ENCODE results near the gene ZEB2. TPM values are rescaled to one million over a fixed set of nuclear protein-coding genes. Genes with fewer than 3 reads are reported as not detected.

The ZEB2 gene
- total RNA-seq, 1 donor from 2014 or later, result 111 TPM

GRCh38 chr2:144468823-144469595, 50.9 kb downstream of the ZEB2 start:
- Mint-ChIP-seq H3K27ac (peak overlapping the region; percentile 54), H3K9me3 (no peaks in the 10 kb centered on the region), H3K36me3 (peaks cover 1% of the 10 kb centered on the region), H3K4me3 (no peak overlapping the region), H3K27me3 (ENCODE audit: low read depth) (no peaks in the 10 kb centered on the region), H3K4me1 (peaks cover 22% of the 10 kb centered on the region)
- no peak for DNase-seq (ENCODE audit: low spot score in 2 of 2, unreplicated experiment in 2 of 2)
- TF ChIP-seq CTCF (IDR thresholded peaks at IDR 0.05; ENCODE audit: unreplicated experiment), result no peak

GRCh38 chr2:144467502-144468137, 52.3 kb downstream of the ZEB2 start:
- no peaks in the 10 kb centered on the region for H3K27me3 Mint-ChIP-seq (ENCODE audit: low read depth)
- no peak overlapping the region for H3K4me3 Mint-ChIP-seq
- H3K27ac Mint-ChIP-seq, result peak overlapping the region; percentile 70

GRCh38 chr2:144466637-144467036, 53.3 kb downstream of the ZEB2 start:
- H3K9me3 Mint-ChIP-seq, result no peaks in the 10 kb centered on the region
- H3K4me3 Mint-ChIP-seq, result no peak overlapping the region

More at GRCh38 chr2:144467502-144468137, 52.3 kb downstream of the ZEB2 start:
- peaks cover 6% of the 10 kb centered on the region for H3K36me3 Mint-ChIP-seq
- no peak for DNase-seq (ENCODE audit: low spot score in 2 of 2, unreplicated experiment in 2 of 2)
- H3K9me3 Mint-ChIP-seq, result no peaks in the 10 kb centered on the region
- TF ChIP-seq CTCF (IDR thresholded peaks at IDR 0.05; ENCODE audit: unreplicated experiment), result no peak
- H3K4me1 Mint-ChIP-seq, result peaks cover 22% of the 10 kb centered on the region

GRCh38 chr2:144465749-144466148, 54.2 kb downstream of the ZEB2 start:
- Mint-ChIP-seq H3K4me1 (peaks cover 38% of the 10 kb centered on the region), H3K27me3 (ENCODE audit: low read depth) (no peaks in the 10 kb centered on the region), H3K27ac (no peak overlapping the region), H3K9me3 (no peaks in the 10 kb centered on the region), H3K4me3 (no peak overlapping the region), H3K36me3 (peaks cover 6% of the 10 kb centered on the region)
- TF ChIP-seq CTCF (IDR thresholded peaks at IDR 0.05; ENCODE audit: unreplicated experiment), result no peak
- no peak for DNase-seq (ENCODE audit: low spot score in 2 of 2, unreplicated experiment in 2 of 2)

More at GRCh38 chr2:144466637-144467036, 53.3 kb downstream of the ZEB2 start:
- Mint-ChIP-seq H3K4me1 (peaks cover 31% of the 10 kb centered on the region), H3K36me3 (peaks cover 6% of the 10 kb centered on the region), H3K27me3 (ENCODE audit: low read depth) (no peaks in the 10 kb centered on the region), H3K27ac (peak overlapping the region; percentile 83)
- no peak for DNase-seq (ENCODE audit: low spot score in 2 of 2, unreplicated experiment in 2 of 2)
- TF ChIP-seq CTCF (IDR thresholded peaks at IDR 0.05; ENCODE audit: unreplicated experiment), result no peak

- Mint-ChIP-seq H3K36me3 (peaks cover 6% of the 10 kb centered on the region), H3K27ac (no peak overlapping the region), H3K4me1 (peaks cover 44% of the 10 kb centered on the region), H3K4me3 (no peak overlapping the region), H3K9me3 (no peaks in the 10 kb centered on the region), H3K27me3 (ENCODE audit: low read depth) (no peaks in the 10 kb centered on the region)
- DNase-seq (ENCODE audit: low spot score in 2 of 2, unreplicated experiment in 2 of 2), result no peak
- TF ChIP-seq CTCF (IDR thresholded peaks at IDR 0.05; ENCODE audit: unreplicated experiment), result no peak
Measured at GRCh38 chr2:144464730-144465129, 55.2 kb downstream of the ZEB2 start.
